Measurements from ENCODE around the gene THSD4. TPM values are rescaled to one million over a fixed set of nuclear protein-coding genes. Genes with fewer than 3 reads are reported as not detected.
"Not testable (repeated sequence)": the region's sequence is repeated elsewhere in the genome, so short reads cannot be mapped to it uniquely, and the experiment has no call there.

THSD4 gene
- total and polyA plus RNA-seq, 7 donors, result 1.4 to 7.8 (median 2.2) TPM

DNA sequence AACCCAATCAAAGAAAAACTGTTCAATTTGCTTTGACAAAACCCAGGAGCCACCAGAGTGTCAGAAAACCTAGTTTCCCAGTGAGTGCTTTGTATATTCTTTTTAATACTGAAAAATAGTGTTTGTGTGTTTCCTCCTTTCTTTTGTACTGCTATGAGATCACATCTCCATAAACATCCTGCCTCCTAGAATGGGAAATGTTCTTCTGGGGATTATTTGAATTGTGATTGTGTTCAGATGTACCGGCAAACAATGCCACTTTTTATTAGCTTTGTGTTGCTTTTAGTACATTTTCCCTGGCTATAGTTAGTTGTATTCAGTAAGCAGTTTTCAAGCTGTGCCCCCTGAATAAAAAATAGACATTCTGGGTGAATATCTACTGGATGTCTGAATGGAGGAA lies 547.0 kb downstream of the THSD4 start:
- TF ChIP-seq POLR2AphosphoS5 (IDR thresholded peaks at IDR 0.05), result no peak
- TF ChIP-seq POLR2A (IDR thresholded peaks at IDR 0.05), result no peak
- TF ChIP-seq, protein P1, sequence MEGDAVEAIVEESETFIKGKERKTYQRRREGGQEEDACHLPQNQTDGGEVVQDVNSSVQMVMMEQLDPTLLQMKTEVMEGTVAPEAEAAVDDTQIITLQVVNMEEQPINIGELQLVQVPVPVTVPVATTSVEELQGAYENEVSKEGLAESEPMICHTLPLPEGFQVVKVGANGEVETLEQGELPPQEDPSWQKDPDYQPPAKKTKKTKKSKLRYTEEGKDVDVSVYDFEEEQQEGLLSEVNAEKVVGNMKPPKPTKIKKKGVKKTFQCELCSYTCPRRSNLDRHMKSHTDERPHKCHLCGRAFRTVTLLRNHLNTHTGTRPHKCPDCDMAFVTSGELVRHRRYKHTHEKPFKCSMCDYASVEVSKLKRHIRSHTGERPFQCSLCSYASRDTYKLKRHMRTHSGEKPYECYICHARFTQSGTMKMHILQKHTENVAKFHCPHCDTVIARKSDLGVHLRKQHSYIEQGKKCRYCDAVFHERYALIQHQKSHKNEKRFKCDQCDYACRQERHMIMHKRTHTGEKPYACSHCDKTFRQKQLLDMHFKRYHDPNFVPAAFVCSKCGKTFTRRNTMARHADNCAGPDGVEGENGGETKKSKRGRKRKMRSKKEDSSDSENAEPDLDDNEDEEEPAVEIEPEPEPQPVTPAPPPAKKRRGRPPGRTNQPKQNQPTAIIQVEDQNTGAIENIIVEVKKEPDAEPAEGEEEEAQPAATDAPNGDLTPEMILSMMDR (IDR thresholded peaks at IDR 0.05), result no peak
- H3K4me3 ChIP-seq, result no peak overlapping the region
- no peak overlapping the region for H3K27ac ChIP-seq
- H3K36me3 ChIP-seq, result no peaks in the 10 kb centered on the region
- H3K27me3 ChIP-seq, result no peaks in the 10 kb centered on the region
- DNase-seq, result no peak
- peaks cover 0 to 6% (median 0%) of the 10 kb centered on the region in 4 donors for H3K4me1 ChIP-seq
- intact Hi-C loops (cut with DNase I), result no loop called here
- H3K9me3 ChIP-seq, result no peaks in the 10 kb centered on the region
- WGBS, 2 donors, result 38 to 63% methylated on average over 1 of the region's 1 CpG

DNA sequence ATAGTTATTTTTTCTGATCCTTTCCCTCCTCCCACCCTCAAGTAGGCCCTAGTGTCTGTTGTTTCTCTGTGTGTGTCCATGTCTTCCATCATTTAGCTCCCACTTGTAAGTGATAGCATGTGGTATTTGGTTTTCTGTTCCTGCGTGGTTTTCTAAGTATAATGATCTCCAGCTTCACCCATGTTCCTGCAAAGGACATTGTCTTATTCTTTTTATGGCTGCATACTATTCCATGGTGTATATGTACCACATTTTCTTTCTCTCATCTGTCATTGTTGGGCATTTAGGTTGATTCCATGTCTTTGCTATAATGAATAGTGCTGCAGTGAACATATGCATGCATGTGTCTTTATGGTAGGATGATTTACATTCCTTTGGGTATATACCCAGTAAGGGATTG lies 549.4 kb downstream of the THSD4 start:
- intact Hi-C loops (cut with DNase I), result no loop called here
- no peaks in the 10 kb centered on the region for H3K9me3 ChIP-seq
- no peak for DNase-seq
- H3K4me1 ChIP-seq, result peaks cover 0 to 10% (median under 1%) of the 10 kb centered on the region in 4 donors
- no peaks in the 10 kb centered on the region for H3K36me3 ChIP-seq
- H3K27ac ChIP-seq, result no peak overlapping the region
- H3K27me3 ChIP-seq, result no peaks in the 10 kb centered on the region
- 93 to 100% methylated on average over 1 of the region's 1 CpG for WGBS, 2 donors
- TF ChIP-seq, protein P1 (IDR thresholded peaks at IDR 0.05), result no peak
- TF ChIP-seq POLR2A (IDR thresholded peaks at IDR 0.05), result no peak
- no peak for TF ChIP-seq POLR2AphosphoS5 (IDR thresholded peaks at IDR 0.05)
- TF ChIP-seq EP300 (IDR thresholded peaks at IDR 0.05), result no peak
- H3K4me3 ChIP-seq, result no peak overlapping the region

DNA sequence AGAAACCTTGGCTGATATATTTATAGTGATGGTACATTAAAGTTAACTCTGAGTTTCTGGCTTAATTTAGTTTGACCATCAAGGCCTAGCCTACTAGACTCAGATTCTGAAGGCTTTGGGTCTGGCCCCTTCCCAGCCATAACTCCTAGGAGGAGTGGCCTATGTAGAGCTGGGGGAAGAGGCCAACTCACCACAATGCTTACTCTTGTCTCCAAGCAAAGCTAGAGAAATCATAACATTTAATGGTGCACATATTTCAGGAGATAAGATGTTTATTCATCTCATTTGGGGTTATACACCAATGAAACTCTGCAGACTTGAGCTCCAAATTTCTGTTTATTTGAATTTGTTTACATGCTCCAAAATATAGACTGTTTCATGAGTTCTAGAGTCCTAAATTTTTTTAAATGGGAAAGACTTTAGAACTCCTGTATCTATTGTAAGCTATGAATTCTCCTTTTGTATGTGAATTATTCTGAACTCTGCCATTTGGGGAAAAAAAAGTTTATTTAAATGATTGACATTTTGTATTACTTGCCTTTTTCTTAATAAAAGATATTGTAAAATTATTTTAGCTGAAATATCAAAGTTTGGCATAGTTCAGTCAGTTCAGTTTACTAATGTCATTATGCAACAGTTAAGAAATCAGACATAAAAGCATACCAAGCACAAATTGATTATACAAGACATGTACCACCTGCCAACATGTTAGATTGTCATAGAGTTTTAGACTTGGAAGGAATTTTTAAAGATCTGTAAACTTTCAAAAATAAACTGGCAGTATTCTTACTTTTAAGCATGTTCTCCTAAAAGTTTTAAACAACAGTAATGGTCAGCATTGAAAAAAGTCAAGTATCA lies 551.7 kb downstream of the THSD4 start:
- DNase-seq, result no peak
- no peaks in the 10 kb centered on the region for H3K27me3 ChIP-seq
- H3K4me3 ChIP-seq, result no peak overlapping the region
- H3K9me3 ChIP-seq, result no peaks in the 10 kb centered on the region
- H3K4me1 ChIP-seq, result peaks cover 0 to 15% (median 3%) of the 10 kb centered on the region in 4 donors
- H3K36me3 ChIP-seq, result no peaks in the 10 kb centered on the region
- no peak overlapping the region for H3K27ac ChIP-seq
- no peak for TF ChIP-seq EP300 (IDR thresholded peaks at IDR 0.05)
- TF ChIP-seq POLR2AphosphoS5 (IDR thresholded peaks at IDR 0.05), result no peak
- TF ChIP-seq, protein P1 (IDR thresholded peaks at IDR 0.05), result no peak
- TF ChIP-seq POLR2A (IDR thresholded peaks at IDR 0.05), result no peak
- intact Hi-C loops (cut with DNase I), result no loop called here

DNA sequence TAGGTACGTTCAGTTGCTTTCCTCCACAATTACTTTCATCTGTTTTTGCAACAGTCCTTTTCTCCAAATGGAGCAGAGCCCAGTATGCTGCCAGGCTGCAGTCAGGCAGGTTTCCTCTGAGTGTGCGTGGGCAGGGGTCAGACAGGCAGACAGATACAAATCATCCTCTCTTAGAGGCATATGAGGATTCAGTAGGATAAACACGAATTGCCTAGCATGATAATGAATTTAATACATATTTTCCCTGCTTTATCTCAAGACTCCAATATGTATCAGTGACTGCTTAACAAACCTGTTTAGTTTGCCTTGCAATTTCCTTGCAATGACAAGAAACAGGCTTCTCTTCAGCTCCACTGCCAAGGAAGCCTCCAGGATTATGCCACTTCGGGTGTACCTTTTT lies 554.4 kb downstream of the THSD4 start:
- no peak overlapping the region for H3K4me3 ChIP-seq
- H3K36me3 ChIP-seq, result no peaks in the 10 kb centered on the region
- peaks cover 0 to 15% (median 3%) of the 10 kb centered on the region in 4 donors for H3K4me1 ChIP-seq
- DNase-seq, result no peak
- TF ChIP-seq EP300 (IDR thresholded peaks at IDR 0.05) (no peak), POLR2AphosphoS5 (IDR thresholded peaks at IDR 0.05) (peak; percentile 5 to 91 (median 52))
- no peak overlapping the region for H3K27ac ChIP-seq
- no peaks in the 10 kb centered on the region for H3K9me3 ChIP-seq
- H3K27me3 ChIP-seq, result no peaks in the 10 kb centered on the region
- WGBS, 2 donors, result 62 to 70% methylated on average over 4 of the region's 4 CpGs
- intact Hi-C loops (cut with DNase I), result no loop called here

DNA sequence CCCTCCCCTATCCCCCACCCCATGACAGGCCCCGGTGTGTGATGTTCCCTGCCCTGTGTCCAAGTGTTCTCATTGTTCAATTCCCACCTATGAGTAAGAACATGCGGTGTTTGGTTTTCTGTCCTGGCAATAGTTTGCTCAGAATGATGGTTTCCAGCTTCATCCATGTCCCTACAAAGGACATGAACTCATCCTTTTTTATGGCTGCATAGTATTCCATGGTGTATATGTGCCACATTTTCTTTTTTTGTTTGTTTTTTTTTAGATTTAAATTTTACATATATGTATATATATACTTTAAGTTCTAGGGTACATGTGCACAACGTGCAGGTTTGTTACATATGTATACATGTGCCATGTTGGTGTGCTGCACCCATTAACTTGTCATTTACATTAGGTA lies 555.0 kb downstream of the THSD4 start:
- H3K9me3 ChIP-seq; DNase-seq; H3K27me3 ChIP-seq; H3K36me3 ChIP-seq; H3K4me3 ChIP-seq; H3K27ac ChIP-seq; intact Hi-C loops (cut with DNase I): not testable (repeated sequence)
- WGBS, 2 donors, result 94 to 99% methylated on average over 3 of the region's 3 CpGs
- H3K4me1 ChIP-seq, result peaks cover 0 to 16% (median 3%) of the 10 kb centered on the region in 4 donors

Measured in sigmoid colon (tissue), 7 donors.